ENCODE measurements around the gene FETUB. TPM values are rescaled to one million over a fixed set of nuclear protein-coding genes. Genes with fewer than 3 reads are reported as not detected.

The FETUB gene
- polyA plus RNA-seq, 2 of the 4 experiments (the other 2 are of a cell fraction): 0.06 to 0.10 TPM

GRCh38 chr3:186664506-186664905 lies 24.3 kb downstream of the FETUB start:
- POLR2A ChIA-PET: no interaction called here
- DNase-seq (ENCODE audit: low read depth in 1 of 2, low spot score in 1 of 2) (no peak), ATAC-seq (no peak), FAIRE-seq (no peak)
- no peak for TF ChIP-seq MYC (IDR thresholded peaks at IDR 0.05; ENCODE audit: borderline replicate concordance, low read length)
- no peak for TF ChIP-seq HDAC2 (IDR thresholded peaks at IDR 0.05)
- no peak for TF ChIP-seq TP53 (CRISPR knock-in tag; IDR thresholded peaks at IDR 0.05)
- no peak for TF ChIP-seq HEYL (CRISPR knock-in tag; IDR thresholded peaks at IDR 0.05)
- TF ChIP-seq ATOH8 (CRISPR knock-in tag; IDR thresholded peaks at IDR 0.05; ENCODE audit: low read depth): no peak
- no peak for TF ChIP-seq ZSCAN20 (CRISPR knock-in tag; IDR thresholded peaks at IDR 0.05)
- no peak for TF ChIP-seq E2F6 (IDR thresholded peaks at IDR 0.05; ENCODE audit: borderline replicate concordance, low read depth)
- TF ChIP-seq RAD21 (conservative IDR thresholded peaks at IDR 0.05 in 1 of 2, IDR thresholded peaks at IDR 0.05 in 1 of 2): no peak
- no peak for TF ChIP-seq ELK1 (IDR thresholded peaks at IDR 0.05; ENCODE audit: low read depth, low read length)
- no peak for TF ChIP-seq ZNF302 (CRISPR knock-in tag; IDR thresholded peaks at IDR 0.05)
- TF ChIP-seq EHMT2 (IDR thresholded peaks at IDR 0.05; ENCODE audit: low read depth): no peak
- TF ChIP-seq BCL3 (IDR thresholded peaks at IDR 0.05): no peak
- TF ChIP-seq HOXB13 (CRISPR knock-in tag; IDR thresholded peaks at IDR 0.05; ENCODE audit: low read depth): no peak
- TF ChIP-seq JUNB (IDR thresholded peaks at IDR 0.05): no peak
- no peak for TF ChIP-seq POLR2AphosphoS2 (conservative IDR thresholded peaks at IDR 0.05; ENCODE audit: low read length)
- TF ChIP-seq EP300 (IDR thresholded peaks at IDR 0.05): no peak
- no peak for TF ChIP-seq FOSB (CRISPR knock-in tag; IDR thresholded peaks at IDR 0.05)
- TF ChIP-seq MAZ (IDR thresholded peaks at IDR 0.05; ENCODE audit: borderline replicate concordance, low read depth, low read length): no peak
- no peak for TF ChIP-seq HMGXB4 (CRISPR knock-in tag; IDR thresholded peaks at IDR 0.05; ENCODE audit: borderline replicate concordance)
- H3K4me2 ChIP-seq: no peak overlapping the region
- no peaks in the 10 kb centered on the region for H3K9me3 ChIP-seq
- no peak overlapping the region for H3K27ac ChIP-seq
- no peak overlapping the region for H3K4me3 ChIP-seq
- H3K4me1 ChIP-seq: peaks cover 3% of the 10 kb centered on the region
- CTCF ChIA-PET: no interaction called here
- WGBS (ENCODE audit: missing lambda C conversion rate): 92% methylated on average over 4 of the region's 4 CpGs

- FAIRE-seq (no peak), ATAC-seq (no peak), DNase-seq (ENCODE audit: low read depth in 1 of 2, low spot score in 1 of 2) (no peak)
- TF ChIP-seq CBX8 (IDR thresholded peaks at IDR 0.05): no peak
- TF ChIP-seq NFE2L2 (conservative IDR thresholded peaks at IDR 0.05; ENCODE audit: low read length): no peak
- TF ChIP-seq RFX5 (IDR thresholded peaks at IDR 0.05): no peak
- TF ChIP-seq GATA3 (IDR thresholded peaks at IDR 0.05; ENCODE audit: borderline replicate concordance): no peak
- no peak for TF ChIP-seq KDM5A (IDR thresholded peaks at IDR 0.05)
- TF ChIP-seq SMC3 (IDR thresholded peaks at IDR 0.05): no peak
- no peak for TF ChIP-seq HEYL (CRISPR knock-in tag; IDR thresholded peaks at IDR 0.05)
- no peak for TF ChIP-seq HOXB5 (CRISPR knock-in tag; IDR thresholded peaks at IDR 0.05)
- TF ChIP-seq ZC3H11A (IDR thresholded peaks at IDR 0.05): no peak
- no peak for TF ChIP-seq E2F6 (IDR thresholded peaks at IDR 0.05; ENCODE audit: borderline replicate concordance, low read depth)
- TF ChIP-seq EHMT2 (IDR thresholded peaks at IDR 0.05; ENCODE audit: low read depth): no peak
- no peak within 1 kb of the TSS for H3K27ac ChIP-seq
- CTCF ChIA-PET: no interaction called here
- H3K4me3 ChIP-seq: no peak within 1 kb of the TSS
- WGBS (ENCODE audit: missing lambda C conversion rate): 86% methylated on average over 8 of the region's 8 CpGs
- H3K4me2 ChIP-seq: no peak within 1 kb of the TSS
- peaks cover 9% of the 10 kb centered on the region for H3K4me1 ChIP-seq
- no peaks in the 10 kb centered on the region for H3K9me3 ChIP-seq
- POLR2A ChIA-PET: no interaction called here
Measured at GRCh38 chr3:186665625-186666188, 25.5 kb downstream of the FETUB start, which contains the start of gene HRG. HRG (plus strand) TSS chr3:186666014; CDS start chr3:186666032, 18 bp downstream.
